Spinal cord (tissue), 10 donors: ENCODE measurements around the gene CD8B. TPM values are rescaled to one million over a fixed set of nuclear protein-coding genes. Genes with fewer than 3 reads are reported as not detected.
"Not testable (repeated sequence)": the region's sequence is repeated elsewhere in the genome, so short reads cannot be mapped to it uniquely, and the experiment has no call there.

ENCODE experiments used
- DNase-seq, 6 donors: peaks; one replicate each; pipeline versions ENCODE4 v3.0.0 to v3.0.0-alpha.2; 2013 to 2015; ENCODE audit warnings: low spot score in 6 of 6, low read depth in 4 of 6
- H3K27ac ChIP-seq: one replicate; pipeline ENCODE4 v1.5.1; 2013; ENCODE audit warnings: low read depth, low read length, control low read depth
- H3K27me3 ChIP-seq: one replicate; pipeline ENCODE4 v1.6.1; 2013; ENCODE audit warnings: low read length; ENCODE audit not compliant: control insufficient read depth, insufficient read depth
- H3K36me3 ChIP-seq: one replicate; pipeline ENCODE4 v1.6.1; 2013; ENCODE audit warnings: low read length; ENCODE audit not compliant: control insufficient read depth, insufficient read depth
- H3K4me1 ChIP-seq: one replicate; pipeline ENCODE4 v1.6.1; 2013; ENCODE audit warnings: low read length; ENCODE audit not compliant: control insufficient read depth, insufficient read depth
- H3K4me3 ChIP-seq: one replicate; pipeline ENCODE4 v1.5.1; 2013; ENCODE audit warnings: low read depth, low read length, control low read depth
- H3K9me3 ChIP-seq: one replicate; pipeline ENCODE4 v1.6.1; 2013; ENCODE audit warnings: low read length; ENCODE audit not compliant: control insufficient read depth, insufficient read depth
- WGBS: methylation state at CpG from one replicate; pipeline ENCODE4 v1.1.5; 2013; ENCODE audit warnings: missing lambda C conversion rate; ENCODE audit not compliant: insufficient coverage; 5-methylcytosine and 5-hydroxymethylcytosine counted together
- long read RNA-seq, 4 donors: transcript quantifications; one replicate each; lab custom pipeline, GENCODE V29; 2026
- polyA plus RNA-seq, 2 donors: library from polyadenylated mRNA; unstranded; fragments of 120-200 nt; gene quantifications; one replicate each; pipeline ENCODE4 v1.2.1, GENCODE V29; 2013; ENCODE audit not compliant: insufficient read length in 2 of 2
- total RNA-seq, 2 donors: library from RNA; depleted of rRNA in 1 of 2; stranded (reverse); fragments of 120-200 nt in 1 of 2; fragments of >200 nt in 1 of 2; gene quantifications; one replicate each; pipeline versions ENCODE4 v1.2.3 to v1.2.4, GENCODE V29; 2013 to 2014
- donor health status: healthy.

Gene CD8B
- total RNA-seq: 1 to 10 TPM; 1.5 to 2.4 TPM
- polyA plus RNA-seq: 1 to 10 TPM; 2.7 to 3.5 TPM
- long read RNA-seq, donor 1, partial matches to known transcripts: 0 of 2 reads
- long read RNA-seq, donor 1, other reads (novel, unspliced or antisense): 0 of 2 reads
- long read RNA-seq, donor 2: 0 reads
- long read RNA-seq, donor 3: 0 reads
- long read RNA-seq, donor 4: 0 reads

GRCh38 chr2:86861628-86862379 lies at the start of gene CD8B:
Gene CD8B (minus strand): TSS chr2:86861886. CDS start chr2:86861865, 21 bp downstream.
- not testable (repeated sequence) for H3K36me3 ChIP-seq, H3K9me3 ChIP-seq, H3K4me1 ChIP-seq, H3K27ac ChIP-seq, H3K4me3 ChIP-seq, H3K27me3 ChIP-seq
- 1% methylated on average over 13 of the region's 55 CpGs for WGBS
- DNase-seq: peak in 1 of 6 donors; percentile 5

GRCh38 chr2:86905868-86906267 lies 44.2 kb upstream of the CD8B start:
- H3K36me3 ChIP-seq, DNase-seq, H3K4me1 ChIP-seq, H3K27ac ChIP-seq, H3K4me3 ChIP-seq, H3K9me3 ChIP-seq, H3K27me3 ChIP-seq: not testable (repeated sequence)
- WGBS: no CpG with 5 or more reads among the region's 1 CpG

DNA sequence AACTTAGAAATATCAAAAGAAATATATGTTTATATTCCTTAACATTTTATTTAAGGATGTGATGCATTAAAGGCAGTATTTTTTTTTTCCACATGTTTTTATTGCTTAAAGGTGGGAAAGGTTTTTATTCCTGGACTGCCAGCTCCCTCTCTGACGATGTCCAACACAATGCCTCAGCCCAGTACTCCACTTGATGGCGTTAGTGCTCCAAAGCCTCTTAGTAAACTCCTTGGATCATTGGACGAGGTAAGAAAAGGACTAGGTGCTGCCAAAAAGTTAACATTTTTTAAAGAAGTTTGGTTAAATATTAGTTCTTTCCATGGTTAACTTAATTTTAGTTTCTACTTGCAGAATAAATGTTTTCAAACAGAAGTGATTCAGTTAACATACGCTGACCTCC lies 39.0 kb upstream of the CD8B start:
- not testable (repeated sequence) for DNase-seq, H3K27ac ChIP-seq, H3K9me3 ChIP-seq, H3K4me3 ChIP-seq, H3K27me3 ChIP-seq, H3K4me1 ChIP-seq, H3K36me3 ChIP-seq
- WGBS: no CpG with 5 or more reads among the region's 4 CpGs

- not testable (repeated sequence) for H3K27ac ChIP-seq, H3K27me3 ChIP-seq, DNase-seq, H3K9me3 ChIP-seq, H3K4me1 ChIP-seq, H3K4me3 ChIP-seq, H3K36me3 ChIP-seq
- no CpG with 5 or more reads among the region's 3 CpGs for WGBS
Observed at GRCh38 chr2:86886026-86886425, 24.3 kb upstream of the CD8B start.

DNA sequence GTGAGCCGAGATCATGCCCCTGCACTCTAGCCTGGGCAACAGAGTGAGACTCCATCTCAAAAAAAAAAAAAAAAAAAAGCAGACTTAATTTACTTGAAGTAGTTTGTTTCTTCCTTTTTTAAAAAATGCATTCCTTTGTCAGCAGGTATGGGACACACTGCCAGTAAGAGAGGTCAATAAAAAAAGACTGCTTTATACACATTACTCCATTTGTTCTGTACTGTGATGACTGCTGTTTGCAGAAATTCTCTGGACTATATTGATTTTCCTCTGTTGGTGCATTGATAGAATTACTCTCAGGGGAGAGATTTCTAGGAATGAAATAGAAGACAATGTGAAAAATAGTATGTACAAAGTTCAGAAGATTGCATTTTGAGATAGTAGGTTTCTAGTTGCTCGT lies 21.2 kb upstream of the CD8B start:
- H3K27ac ChIP-seq, H3K9me3 ChIP-seq, H3K4me3 ChIP-seq, H3K27me3 ChIP-seq, H3K4me1 ChIP-seq, H3K36me3 ChIP-seq, DNase-seq: not testable (repeated sequence)
- no CpG with 5 or more reads among the region's 2 CpGs for WGBS

DNA sequence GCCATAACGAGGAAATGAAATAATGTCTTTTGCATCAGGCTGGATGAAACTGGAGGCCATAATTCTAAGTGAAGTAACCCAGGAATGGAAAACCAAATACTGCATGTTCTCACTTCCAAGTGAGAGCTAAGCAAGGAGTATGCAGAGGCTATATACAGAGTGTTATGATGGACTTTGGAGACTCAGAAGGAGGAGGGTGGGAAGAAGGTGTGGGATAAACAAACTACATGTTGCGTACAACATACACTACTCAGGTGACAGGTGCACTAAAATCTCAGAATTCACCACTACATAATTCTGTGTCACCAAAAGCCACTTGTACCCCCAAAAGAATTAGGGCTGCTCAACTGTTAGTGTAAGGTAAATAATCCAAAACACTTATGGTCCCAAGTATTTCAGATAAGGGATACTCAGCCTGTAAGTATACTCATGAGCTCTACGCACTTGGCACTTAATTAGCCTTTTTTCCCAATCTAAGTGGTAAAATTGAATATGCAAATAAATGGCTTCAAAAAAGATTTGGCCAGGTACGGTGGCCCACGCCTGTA lies 20.5 kb upstream of the CD8B start:
- not testable (repeated sequence) for DNase-seq, H3K4me3 ChIP-seq
- no CpG with 5 or more reads among the region's 5 CpGs for WGBS

GRCh38 chr2:86878986-86879385 lies 17.3 kb upstream of the CD8B start:
- DNase-seq, H3K36me3 ChIP-seq, H3K27ac ChIP-seq, H3K27me3 ChIP-seq, H3K9me3 ChIP-seq, H3K4me1 ChIP-seq, H3K4me3 ChIP-seq: not testable (repeated sequence)
- WGBS: no CpG with 5 or more reads among the region's 1 CpG

More for the DNA sequence above, 20.5 kb upstream of the CD8B start:
- not testable (repeated sequence) for H3K36me3 ChIP-seq, H3K27me3 ChIP-seq, H3K27ac ChIP-seq, H3K9me3 ChIP-seq, H3K4me1 ChIP-seq

DNA sequence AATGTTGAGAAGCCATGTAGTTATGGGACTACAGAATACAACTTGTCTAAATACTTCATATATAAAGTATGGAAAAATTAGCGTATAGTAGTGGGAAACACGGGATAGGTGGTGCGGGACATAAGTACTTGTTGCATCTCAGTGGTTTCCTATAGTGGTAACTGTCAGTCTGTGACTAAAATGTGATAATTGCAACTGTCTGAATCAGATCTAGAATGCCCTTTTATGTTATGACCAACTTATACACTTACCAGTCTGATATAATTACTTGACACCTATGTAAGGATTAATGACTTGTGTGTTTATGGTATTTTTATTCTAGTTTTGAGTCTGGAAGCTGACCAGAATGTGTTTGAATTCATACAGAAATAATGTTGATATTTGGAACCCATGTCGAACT lies 9.3 kb upstream of the CD8B start:
- not testable (repeated sequence) for H3K36me3 ChIP-seq, H3K9me3 ChIP-seq, H3K27me3 ChIP-seq, H3K4me1 ChIP-seq, H3K4me3 ChIP-seq, DNase-seq, H3K27ac ChIP-seq
- 100% methylated on average over 1 of the region's 4 CpGs for WGBS

- not testable (repeated sequence) for H3K27ac ChIP-seq, H3K4me1 ChIP-seq, H3K27me3 ChIP-seq, H3K4me3 ChIP-seq, H3K9me3 ChIP-seq, H3K36me3 ChIP-seq, DNase-seq
- WGBS: no CpG with 5 or more reads among the region's 2 CpGs
Observed at GRCh38 chr2:86868895-86869468, 7.3 kb upstream of the CD8B start.

DNA sequence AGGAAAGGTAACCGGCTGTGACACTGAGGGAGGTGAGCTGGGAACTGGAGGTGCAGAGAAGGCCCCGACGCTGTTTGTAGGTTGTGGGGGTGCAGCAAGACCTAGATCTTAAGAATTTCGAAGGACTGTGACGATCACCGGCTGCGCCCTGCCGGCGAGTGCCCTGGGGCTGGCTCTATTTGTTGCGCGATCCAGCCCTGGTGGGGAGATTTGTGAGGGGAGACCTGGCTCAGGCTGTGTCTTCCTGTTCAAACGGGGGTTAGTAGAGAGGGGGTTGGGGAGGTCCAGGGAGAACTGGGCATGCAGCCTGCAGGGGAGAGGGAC lies 656 bp upstream of the CD8B start:
- H3K4me1 ChIP-seq, DNase-seq, H3K4me3 ChIP-seq, H3K27ac ChIP-seq, H3K27me3 ChIP-seq, H3K36me3 ChIP-seq, H3K9me3 ChIP-seq: not testable (repeated sequence)
- no CpG with 5 or more reads among the region's 12 CpGs for WGBS
